ENCODE results near the gene PARS2. TPM values are rescaled to one million over a fixed set of nuclear protein-coding genes. Genes with fewer than 3 reads are reported as not detected.

PARS2 gene
- total RNA-seq, 1 donor from 2014 or later = 6.5 TPM

- Mint-ChIP-seq H3K9me3 (ENCODE audit: unreplicated experiment) (no peaks in the 10 kb centered on the region), H3K27ac (ENCODE audit: unreplicated experiment) (no peak overlapping the region), H3K36me3 (ENCODE audit: low read depth, unreplicated experiment) (peaks cover 4% of the 10 kb centered on the region), H3K27me3 (ENCODE audit: unreplicated experiment) (peaks cover 3% of the 10 kb centered on the region), H3K4me1 (ENCODE audit: unreplicated experiment) (no peaks in the 10 kb centered on the region), H3K4me3 (ENCODE audit: unreplicated experiment) (no peak overlapping the region)
- DNase-seq (ENCODE audit: low spot score) = no peak
- TF ChIP-seq, protein P1, sequence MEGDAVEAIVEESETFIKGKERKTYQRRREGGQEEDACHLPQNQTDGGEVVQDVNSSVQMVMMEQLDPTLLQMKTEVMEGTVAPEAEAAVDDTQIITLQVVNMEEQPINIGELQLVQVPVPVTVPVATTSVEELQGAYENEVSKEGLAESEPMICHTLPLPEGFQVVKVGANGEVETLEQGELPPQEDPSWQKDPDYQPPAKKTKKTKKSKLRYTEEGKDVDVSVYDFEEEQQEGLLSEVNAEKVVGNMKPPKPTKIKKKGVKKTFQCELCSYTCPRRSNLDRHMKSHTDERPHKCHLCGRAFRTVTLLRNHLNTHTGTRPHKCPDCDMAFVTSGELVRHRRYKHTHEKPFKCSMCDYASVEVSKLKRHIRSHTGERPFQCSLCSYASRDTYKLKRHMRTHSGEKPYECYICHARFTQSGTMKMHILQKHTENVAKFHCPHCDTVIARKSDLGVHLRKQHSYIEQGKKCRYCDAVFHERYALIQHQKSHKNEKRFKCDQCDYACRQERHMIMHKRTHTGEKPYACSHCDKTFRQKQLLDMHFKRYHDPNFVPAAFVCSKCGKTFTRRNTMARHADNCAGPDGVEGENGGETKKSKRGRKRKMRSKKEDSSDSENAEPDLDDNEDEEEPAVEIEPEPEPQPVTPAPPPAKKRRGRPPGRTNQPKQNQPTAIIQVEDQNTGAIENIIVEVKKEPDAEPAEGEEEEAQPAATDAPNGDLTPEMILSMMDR (IDR thresholded peaks at IDR 0.05; ENCODE audit: unreplicated experiment) = no peak
These were observed 34.7 kb upstream of the PARS2 start for GRCh38 chr1:54798769-54799641.

DNA sequence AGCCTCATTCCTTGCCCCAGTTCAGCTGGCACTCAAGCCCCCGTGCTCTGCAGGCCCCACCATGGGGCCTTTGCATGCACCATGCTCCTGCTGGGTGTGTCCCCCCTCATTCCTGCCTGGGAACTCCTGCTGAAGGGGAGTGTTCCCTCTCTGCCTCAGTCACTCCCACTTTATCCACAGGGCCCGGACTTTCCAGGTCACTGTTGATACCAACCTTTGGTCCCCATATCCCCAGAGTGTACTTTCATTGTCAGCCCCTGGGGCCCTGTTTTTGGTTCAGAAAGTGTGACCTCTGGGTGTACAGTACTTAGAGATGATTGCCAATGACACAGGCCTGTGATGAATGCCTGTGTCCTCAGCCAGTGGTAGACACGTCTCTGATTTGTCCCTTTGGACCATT, 33.9 kb upstream of the PARS2 start:
- TF ChIP-seq, protein P1 (IDR thresholded peaks at IDR 0.05; ENCODE audit: unreplicated experiment) = no peak
- DNase-seq (ENCODE audit: low spot score) = no peak
- Mint-ChIP-seq H3K27ac (ENCODE audit: unreplicated experiment) (no peak overlapping the region), H3K36me3 (ENCODE audit: low read depth, unreplicated experiment) (peaks cover 4% of the 10 kb centered on the region), H3K27me3 (ENCODE audit: unreplicated experiment) (peaks cover 3% of the 10 kb centered on the region), H3K9me3 (ENCODE audit: unreplicated experiment) (no peaks in the 10 kb centered on the region), H3K4me1 (ENCODE audit: unreplicated experiment) (no peaks in the 10 kb centered on the region), H3K4me3 (ENCODE audit: unreplicated experiment) (no peak overlapping the region)

- Mint-ChIP-seq H3K4me3 (ENCODE audit: unreplicated experiment) (no peak overlapping the region), H3K9me3 (ENCODE audit: unreplicated experiment) (no peaks in the 10 kb centered on the region), H3K27me3 (ENCODE audit: unreplicated experiment) (peaks cover 1% of the 10 kb centered on the region), H3K4me1 (ENCODE audit: unreplicated experiment) (no peaks in the 10 kb centered on the region), H3K27ac (ENCODE audit: unreplicated experiment) (no peak overlapping the region), H3K36me3 (ENCODE audit: low read depth, unreplicated experiment) (peaks cover 4% of the 10 kb centered on the region)
- TF ChIP-seq, protein P1 (IDR thresholded peaks at IDR 0.05; ENCODE audit: unreplicated experiment) = no peak
- no peak for DNase-seq (ENCODE audit: low spot score)
These were observed 32.6 kb upstream of the PARS2 start for GRCh38 chr1:54796902-54797301.

GRCh38 chr1:54795841-54796468, 31.6 kb upstream of the PARS2 start:
- Mint-ChIP-seq H3K27me3 (ENCODE audit: unreplicated experiment) (peaks cover 1% of the 10 kb centered on the region), H3K27ac (ENCODE audit: unreplicated experiment) (no peak overlapping the region), H3K4me1 (ENCODE audit: unreplicated experiment) (no peaks in the 10 kb centered on the region), H3K9me3 (ENCODE audit: unreplicated experiment) (no peaks in the 10 kb centered on the region), H3K36me3 (ENCODE audit: low read depth, unreplicated experiment) (no peaks in the 10 kb centered on the region), H3K4me3 (ENCODE audit: unreplicated experiment) (no peak overlapping the region)
- TF ChIP-seq, protein P1 (IDR thresholded peaks at IDR 0.05; ENCODE audit: unreplicated experiment) = no peak
- DNase-seq (ENCODE audit: low spot score) = no peak

DNA sequence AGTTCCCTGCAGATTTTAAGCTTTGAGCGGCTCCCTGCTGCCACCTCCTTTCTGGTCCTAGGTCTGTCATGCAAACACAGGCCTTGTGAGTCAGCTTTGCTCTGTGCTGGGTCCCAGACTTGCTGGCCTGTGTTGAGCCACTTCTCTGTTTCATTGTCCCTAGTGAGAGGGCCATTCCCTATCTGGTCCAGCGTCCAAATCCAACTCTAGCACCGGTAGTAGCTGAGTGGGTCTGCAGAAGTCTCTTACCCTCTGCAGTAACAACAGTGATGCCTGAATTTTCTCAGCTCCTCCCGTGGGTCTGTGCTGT, 31.0 kb upstream of the PARS2 start:
- H3K36me3 Mint-ChIP-seq (ENCODE audit: low read depth, unreplicated experiment) = no peaks in the 10 kb centered on the region
- no peaks in the 10 kb centered on the region for H3K9me3 Mint-ChIP-seq (ENCODE audit: unreplicated experiment)
- H3K27me3 Mint-ChIP-seq (ENCODE audit: unreplicated experiment) = peaks cover 1% of the 10 kb centered on the region
- H3K4me3 Mint-ChIP-seq (ENCODE audit: unreplicated experiment) = no peak overlapping the region
- H3K4me1 Mint-ChIP-seq (ENCODE audit: unreplicated experiment) = no peaks in the 10 kb centered on the region
- no peak overlapping the region for H3K27ac Mint-ChIP-seq (ENCODE audit: unreplicated experiment)
- TF ChIP-seq, protein P1 (IDR thresholded peaks at IDR 0.05; ENCODE audit: unreplicated experiment) = no peak
- DNase-seq (ENCODE audit: low spot score) = no peak
